Measurements from ENCODE around the gene SIPA1L3. TPM values are rescaled to one million over a fixed set of nuclear protein-coding genes. Genes with fewer than 3 reads are reported as not detected.

Gene SIPA1L3
- total and polyA plus RNA-seq, 10 of the 15 experiments (the other 5 are each of a cell fraction or from before 2014, with no cell fraction given) = 0.24 to 66.2 (median 19.1) TPM

GRCh38 chr19:38114651-38115050 lies 207.6 kb downstream of the SIPA1L3 start:
- CTCF ChIA-PET = no interaction called here
- TF ChIP-seq SIN3A (IDR thresholded peaks at IDR 0.05; ENCODE audit: low read depth, low read length) (no peak), EZH2 (IDR thresholded peaks at IDR 0.05; ENCODE audit: borderline replicate concordance, control insufficient read depth, low read depth, low read length) (no peak), ZBTB11 (CRISPR knock-in tag; IDR thresholded peaks at IDR 0.05) (no peak), STAT3 (IDR thresholded peaks at IDR 0.05; ENCODE audit: low read depth, low read length) (no peak), SUZ12 (IDR thresholded peaks at IDR 0.05; ENCODE audit: unreplicated experiment) (no peak), HDAC6 (IDR thresholded peaks at IDR 0.05; ENCODE audit: unreplicated experiment) (no peak), MAX (IDR thresholded peaks at IDR 0.05; ENCODE audit: low read depth, low read length) (no peak), RELB (IDR thresholded peaks at IDR 0.05; ENCODE audit: low read depth) (no peak), NKRF (conservative IDR thresholded peaks at IDR 0.05) (no peak), ETV6 (conservative IDR thresholded peaks at IDR 0.05 in 1 of 2, IDR thresholded peaks at IDR 0.05 in 1 of 2; ENCODE audit: borderline replicate concordance in 1 of 2, low read depth in 1 of 2) (no peak), IRF3 (IDR thresholded peaks at IDR 0.05) (no peak), STAT1 (conservative IDR thresholded peaks at IDR 0.05) (no peak), RELA (IDR thresholded peaks at IDR 0.05; ENCODE audit: borderline replicate concordance, partially characterized antibody) (no peak)

More at GRCh38 chr19:38114651-38115050, 207.6 kb downstream of the SIPA1L3 start:
- Histone ChIP-seq H3K4me3 (no peak overlapping the region), H3K9me3 (replicated peaks; ENCODE audit: control insufficient read depth, insufficient read depth, low read length) (no peaks in the 10 kb centered on the region), H3K36me3 (ENCODE audit: control insufficient read depth in 2 of 2, insufficient read depth in 2 of 2, low read length in 1 of 2) (peaks cover 18 to 33% of the 10 kb centered on the region in 2 experiments), H3K27me3 (replicated peaks in 1 of 2; ENCODE audit: control insufficient read depth in 2 of 2, insufficient read depth in 2 of 2, low read length in 1 of 2) (no peaks in the 10 kb centered on the region), H4K20me1 (ENCODE audit: control insufficient read depth, insufficient read depth) (no peaks in the 10 kb centered on the region), H3K9ac (ENCODE audit: control insufficient read depth, insufficient read depth, low read length) (no peak overlapping the region), H3K79me2 (ENCODE audit: control insufficient read depth, insufficient read depth, low read length) (no peaks in the 10 kb centered on the region), H3K4me1 (ENCODE audit: control insufficient read depth, insufficient read depth, low read length) (no peaks in the 10 kb centered on the region), H2AFZ (ENCODE audit: control insufficient read depth, low read depth, low read length) (no peak overlapping the region), H3K27ac (ENCODE audit: control insufficient read depth, insufficient read depth) (no peak overlapping the region), H3K4me2 (ENCODE audit: control insufficient read depth, insufficient read depth) (no peak overlapping the region)
- RAD21 ChIA-PET (ENCODE audit: unreplicated experiment) = no interaction called here
- in situ Hi-C loops (cut with MboI) (no loop called here), intact Hi-C loops (cut with micrococcal nuclease; ENCODE audit: unreplicated experiment) (no loop called here)
- no peak for FAIRE-seq
- ATAC-seq = no peak
- BruUV-seq (replicated peaks) = no TSS peak
- SMC1A ChIA-PET (ENCODE audit: uncharacterized antibody, unreplicated experiment) = interaction anchor here (1.4 kb wide), 1 partner anchor 208 kb away, joined by 3 read pairs; the partner anchor contains the start of genes SIPA1L3 and WDR87
- 97% methylated on average over 12 of the region's 12 CpGs for WGBS (ENCODE audit: insufficient coverage, insufficient replicate concordance, low lambda C conversion rate, missing lambda C conversion rate)
- POLR2A ChIA-PET = interaction anchor here (0.6 kb wide), 1 partner anchor 53 kb away, joined by 3 read pairs; no protein-coding TSS in a partner anchor
- DNase-seq (ENCODE audit: low read depth, low spot score) = no peak

All from GM12878 (cell line).